HEK293T (cell line): ENCODE results near the gene LRRK1.

Experiments
- CTBP1 ChIP-seq: fragments of 450-650 bp; IDR thresholded peaks from 2 replicates; pipeline ENCODE4 v1.6.1; 2016; ENCODE audit warnings: borderline replicate concordance
- ELF4 ChIP-seq: fragments of 450-650 bp; IDR thresholded peaks from 2 replicates; pipeline ENCODE4 v1.6.1; 2017; ENCODE audit warnings: antibody characterized with exemption
- FOXA1 ChIP-seq: fragments of 450-650 bp; IDR thresholded peaks from 2 replicates; pipeline ENCODE4 v1.6.1; 2016; ENCODE audit warnings: mild to moderate bottlenecking
- FOXM1 ChIP-seq: fragments of 450-650 bp; IDR thresholded peaks from 2 replicates; pipeline ENCODE4 v1.6.1; 2017; ENCODE audit warnings: mild to moderate bottlenecking, borderline replicate concordance
- L3MBTL2 ChIP-seq: fragments of 450-650 bp; conservative IDR thresholded peaks from 2 replicates; pipeline ENCODE4 v1.6.1; 2016; ENCODE audit warnings: mild to moderate bottlenecking
- NFRKB ChIP-seq: fragments of 450-650 bp; IDR thresholded peaks from 2 replicates; pipeline ENCODE4 v1.6.1; 2016; ENCODE audit warnings: mild to moderate bottlenecking, moderate library complexity
- SP1 ChIP-seq: fragments of 450-650 bp; IDR thresholded peaks from 2 replicates; pipeline ENCODE4 v1.6.1; 2017
- SUZ12 ChIP-seq: fragments of 450-650 bp; IDR thresholded peaks from 2 replicates; pipeline ENCODE4 v1.6.1; 2016; ENCODE audit warnings: mild to moderate bottlenecking
- TARDBP ChIP-seq: fragments of 450-650 bp; IDR thresholded peaks from 2 replicates; pipeline ENCODE4 v1.6.1; 2016

DNA sequence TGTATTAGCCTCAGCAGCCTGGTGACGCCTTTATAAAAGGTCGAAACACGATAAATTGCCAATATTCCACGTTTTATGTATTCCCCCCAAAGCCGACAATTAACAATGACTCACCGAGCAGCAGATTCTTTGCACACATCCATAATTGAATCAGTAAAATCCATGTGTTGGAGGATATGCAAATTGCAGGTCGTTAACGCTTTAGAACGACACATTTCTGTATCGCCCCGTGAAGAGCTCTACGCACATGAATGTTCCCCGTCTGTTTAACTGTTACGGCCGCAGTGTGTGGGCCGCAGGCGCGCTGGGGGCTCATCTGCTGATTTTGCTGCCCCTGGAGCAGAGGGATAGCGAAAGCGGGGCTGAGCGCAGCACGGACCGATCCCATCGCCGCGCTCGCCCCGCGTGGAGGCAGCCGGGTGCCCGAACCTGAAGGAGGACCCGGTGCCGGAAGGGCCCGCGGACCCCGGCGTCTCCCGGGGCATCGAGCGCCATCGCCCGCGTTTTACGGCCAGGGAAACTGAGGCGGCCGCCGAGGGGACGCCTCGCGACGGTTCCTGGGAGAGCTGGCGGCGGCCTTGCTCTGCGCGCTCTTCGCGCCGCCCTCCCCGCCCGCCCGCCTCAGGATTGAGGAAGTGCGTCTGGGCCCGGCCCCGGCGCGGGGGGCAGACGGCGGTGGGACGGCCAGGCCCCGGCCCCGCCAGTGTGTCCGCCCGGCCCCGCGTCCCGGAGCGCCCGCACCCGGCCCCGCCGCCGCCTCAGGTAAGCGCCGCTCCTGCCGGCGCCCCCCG lies at the start of gene LRRK1:
- no peak for TF ChIP-seq NFRKB
- TF ChIP-seq TARDBP = no peak
- no peak for TF ChIP-seq SUZ12
- TF ChIP-seq SP1 = no peak
- TF ChIP-seq L3MBTL2 = no peak
- no peak for TF ChIP-seq FOXA1
- no peak for TF ChIP-seq ELF4
- no peak for TF ChIP-seq FOXM1
- no peak for TF ChIP-seq CTBP1
